ENCODE data around the gene COL5A1. TPM values are rescaled to one million over a fixed set of nuclear protein-coding genes. Genes with fewer than 3 reads are reported as not detected.
A peak's percentile ranks its signal among the peaks of the same experiment; 100 is the strongest.

Gene COL5A1
- total and polyA plus RNA-seq, 4 donors, result 12.2 to 169 (median 65.4) TPM

DNA sequence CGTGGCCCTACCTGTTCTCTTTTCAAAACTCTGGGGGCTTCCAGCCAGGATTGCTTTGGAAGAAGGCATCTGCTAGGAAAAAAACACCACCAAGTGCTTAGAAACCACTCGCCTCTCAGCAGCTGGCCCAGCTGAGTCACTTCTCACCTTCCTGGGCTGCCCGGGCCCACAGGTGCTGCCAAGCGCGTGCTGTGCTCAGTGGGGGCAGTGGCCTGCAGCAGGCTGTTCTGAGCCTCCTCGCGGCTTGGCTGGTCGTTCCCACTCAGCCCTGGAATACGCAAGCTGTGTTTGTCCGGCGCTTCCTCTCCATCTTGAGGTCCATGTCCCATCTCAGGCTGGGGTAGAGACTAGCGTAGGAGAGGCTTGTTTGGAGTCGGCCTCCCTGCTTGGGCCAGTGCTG is 136.6 kb downstream of the COL5A1 start:
- 85 to 87% methylated on average over 13 of the region's 13 CpGs for WGBS, 2 donors
- ATAC-seq (ENCODE audit: insufficient read depth, low FRiP score) (no peak), DNase-seq (no peak)
- Histone ChIP-seq H3K4me1 (ENCODE audit: control insufficient read depth in 5 of 5, insufficient read depth in 5 of 5, low read length in 5 of 5) (peaks cover 0 to 31% (median 17%) of the 10 kb centered on the region in 5 donors), H3K4me3 (no peak overlapping the region), H3K27ac (ENCODE audit: low read depth in 1 of 2, low read length in 1 of 2) (no peak overlapping the region), H3K9me3 (ENCODE audit: control insufficient read depth in 4 of 4, insufficient read depth in 3 of 4, low read length in 3 of 4) (no peaks in the 10 kb centered on the region), H3K36me3 (ENCODE audit: control insufficient read depth in 4 of 4, insufficient read depth in 4 of 4, low read length in 4 of 4) (peaks cover 0 to 29% (median 8%) of the 10 kb centered on the region in 4 donors), H3K9ac (ENCODE audit: insufficient read depth in 1 of 2, low read length in 2 of 2) (no peak overlapping the region), H3K27me3 (ENCODE audit: control insufficient read depth in 3 of 3, insufficient read depth in 3 of 3, low read length in 2 of 3) (no peaks in the 10 kb centered on the region)
- TF ChIP-seq, protein P1, sequence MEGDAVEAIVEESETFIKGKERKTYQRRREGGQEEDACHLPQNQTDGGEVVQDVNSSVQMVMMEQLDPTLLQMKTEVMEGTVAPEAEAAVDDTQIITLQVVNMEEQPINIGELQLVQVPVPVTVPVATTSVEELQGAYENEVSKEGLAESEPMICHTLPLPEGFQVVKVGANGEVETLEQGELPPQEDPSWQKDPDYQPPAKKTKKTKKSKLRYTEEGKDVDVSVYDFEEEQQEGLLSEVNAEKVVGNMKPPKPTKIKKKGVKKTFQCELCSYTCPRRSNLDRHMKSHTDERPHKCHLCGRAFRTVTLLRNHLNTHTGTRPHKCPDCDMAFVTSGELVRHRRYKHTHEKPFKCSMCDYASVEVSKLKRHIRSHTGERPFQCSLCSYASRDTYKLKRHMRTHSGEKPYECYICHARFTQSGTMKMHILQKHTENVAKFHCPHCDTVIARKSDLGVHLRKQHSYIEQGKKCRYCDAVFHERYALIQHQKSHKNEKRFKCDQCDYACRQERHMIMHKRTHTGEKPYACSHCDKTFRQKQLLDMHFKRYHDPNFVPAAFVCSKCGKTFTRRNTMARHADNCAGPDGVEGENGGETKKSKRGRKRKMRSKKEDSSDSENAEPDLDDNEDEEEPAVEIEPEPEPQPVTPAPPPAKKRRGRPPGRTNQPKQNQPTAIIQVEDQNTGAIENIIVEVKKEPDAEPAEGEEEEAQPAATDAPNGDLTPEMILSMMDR (IDR thresholded peaks at IDR 0.05; ENCODE audit: control extremely low read depth, extremely low read depth), result no peak

DNA sequence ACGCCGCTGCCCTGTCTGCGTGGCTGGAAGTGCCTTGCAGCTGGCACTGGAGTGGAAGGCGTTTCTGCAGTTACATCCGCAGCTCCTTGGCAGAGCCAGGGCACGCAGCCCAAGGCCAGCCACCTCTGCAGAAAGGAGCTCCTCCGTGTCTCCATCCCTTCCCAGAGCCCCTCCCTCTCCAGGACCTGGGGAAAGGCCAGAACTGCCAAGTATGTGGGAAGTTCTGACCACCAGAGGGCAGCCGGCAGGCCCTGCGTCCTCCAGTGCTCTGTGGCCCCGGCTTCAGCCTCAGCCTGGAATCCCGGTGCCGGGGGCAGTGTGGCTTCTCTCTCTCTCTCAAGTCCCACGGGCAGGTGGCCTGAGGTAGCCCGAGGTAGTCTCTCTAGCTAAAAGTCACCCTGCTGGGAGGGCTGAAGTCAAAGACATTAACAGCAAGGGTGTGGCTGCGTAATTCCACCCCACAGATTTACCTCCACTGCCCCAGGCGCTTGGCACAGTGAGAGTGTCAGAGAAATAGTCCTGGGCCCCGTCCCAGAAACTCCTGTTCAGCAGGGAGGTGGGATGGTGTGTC is 137.3 kb downstream of the COL5A1 start:
- H3K9me3 ChIP-seq (ENCODE audit: control insufficient read depth in 4 of 4, insufficient read depth in 3 of 4, low read length in 3 of 4), result no peaks in the 10 kb centered on the region
- TF ChIP-seq, protein P1 (IDR thresholded peaks at IDR 0.05; ENCODE audit: control extremely low read depth, extremely low read depth), result no peak
- H3K36me3 ChIP-seq (ENCODE audit: control insufficient read depth in 4 of 4, insufficient read depth in 4 of 4, low read length in 4 of 4), result peaks cover 0 to 23% (median 7%) of the 10 kb centered on the region in 4 donors
- no peak overlapping the region for H3K9ac ChIP-seq (ENCODE audit: insufficient read depth in 1 of 2, low read length in 2 of 2)
- ATAC-seq (ENCODE audit: insufficient read depth, low FRiP score), result no peak
- H3K4me3 ChIP-seq, result no peak overlapping the region
- H3K27me3 ChIP-seq (ENCODE audit: control insufficient read depth in 3 of 3, insufficient read depth in 3 of 3, low read length in 2 of 3), result no peaks in the 10 kb centered on the region
- 57 to 76% methylated on average over 17 of the region's 17 CpGs for WGBS, 2 donors
- H3K4me1 ChIP-seq (ENCODE audit: control insufficient read depth in 5 of 5, insufficient read depth in 5 of 5, low read length in 5 of 5), result peaks cover 0 to 31% (median 17%) of the 10 kb centered on the region in 5 donors
- DNase-seq, result peak; percentile 49 to 53 (median 51)
- no peak overlapping the region for H3K27ac ChIP-seq (ENCODE audit: low read depth in 1 of 2, low read length in 1 of 2)

- ATAC-seq (ENCODE audit: insufficient read depth, low FRiP score), result no peak
- WGBS, 2 donors, result 90 to 91% methylated on average over 8 of the region's 8 CpGs
Observed at GRCh38 chr9:134779640-134780039, 138.0 kb downstream of the COL5A1 start.

More at GRCh38 chr9:134779640-134780039, 138.0 kb downstream of the COL5A1 start:
- Histone ChIP-seq H3K27me3 (ENCODE audit: control insufficient read depth in 3 of 3, insufficient read depth in 3 of 3, low read length in 2 of 3) (no peaks in the 10 kb centered on the region), H3K27ac (ENCODE audit: low read depth in 1 of 2, low read length in 1 of 2) (no peak overlapping the region), H3K9ac (ENCODE audit: insufficient read depth in 1 of 2, low read length in 2 of 2) (no peak overlapping the region), H3K36me3 (ENCODE audit: control insufficient read depth in 4 of 4, insufficient read depth in 4 of 4, low read length in 4 of 4) (peaks cover 0 to 18% (median 7%) of the 10 kb centered on the region in 4 donors), H3K9me3 (ENCODE audit: control insufficient read depth in 4 of 4, insufficient read depth in 3 of 4, low read length in 3 of 4) (no peaks in the 10 kb centered on the region), H3K4me1 (ENCODE audit: control insufficient read depth in 5 of 5, insufficient read depth in 5 of 5, low read length in 5 of 5) (peaks cover 0 to 30% (median 17%) of the 10 kb centered on the region in 5 donors), H3K4me3 (no peak overlapping the region)
- TF ChIP-seq, protein P1 (IDR thresholded peaks at IDR 0.05; ENCODE audit: control extremely low read depth, extremely low read depth), result no peak
- no peak for DNase-seq

Measured in lung (tissue), 12 donors.